Measurements from ENCODE around the gene RGSL1.

Gene RGSL1

DNA sequence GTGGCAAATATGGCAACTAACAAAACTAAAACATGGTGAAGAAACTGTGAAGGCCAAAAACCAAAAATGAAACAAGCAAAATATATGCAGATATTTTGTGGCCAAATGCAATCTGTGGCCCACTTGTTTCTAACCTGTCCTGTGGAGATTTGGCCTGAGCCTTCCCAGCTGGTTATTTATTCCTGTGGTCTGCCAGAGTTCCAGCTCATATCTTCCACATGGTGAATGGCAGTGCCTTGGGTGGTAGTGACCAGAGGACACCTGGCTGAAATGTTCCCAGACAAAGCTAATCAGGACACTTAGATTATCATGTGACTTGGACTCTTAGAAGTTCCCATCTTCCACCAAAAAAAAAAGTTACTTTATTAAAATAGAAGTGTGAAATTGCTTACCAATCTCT, 99.4 kb downstream of the RGSL1 start:
- DNase-seq (ENCODE audit: low read depth): no peak

DNA sequence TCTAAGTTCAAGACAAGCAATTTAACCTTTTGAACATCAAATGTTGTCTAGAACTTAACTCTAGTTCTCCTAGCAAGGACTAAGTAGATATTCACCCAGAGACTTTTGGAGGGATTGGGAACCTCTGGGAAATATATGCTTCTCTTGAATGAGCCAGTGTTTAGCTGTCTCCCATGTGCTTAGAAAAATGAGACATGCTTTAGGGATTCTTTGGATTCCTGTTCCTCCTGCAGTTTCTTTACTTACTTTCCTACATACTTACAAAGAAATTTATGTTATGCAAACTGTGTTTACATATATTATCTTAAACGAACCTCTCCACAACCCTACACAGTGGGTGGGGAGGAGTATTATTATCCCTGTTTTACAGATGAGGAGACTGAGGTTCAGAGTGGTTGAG, 99.9 kb downstream of the RGSL1 start:
- no peak for DNase-seq (ENCODE audit: low read depth)

DNA sequence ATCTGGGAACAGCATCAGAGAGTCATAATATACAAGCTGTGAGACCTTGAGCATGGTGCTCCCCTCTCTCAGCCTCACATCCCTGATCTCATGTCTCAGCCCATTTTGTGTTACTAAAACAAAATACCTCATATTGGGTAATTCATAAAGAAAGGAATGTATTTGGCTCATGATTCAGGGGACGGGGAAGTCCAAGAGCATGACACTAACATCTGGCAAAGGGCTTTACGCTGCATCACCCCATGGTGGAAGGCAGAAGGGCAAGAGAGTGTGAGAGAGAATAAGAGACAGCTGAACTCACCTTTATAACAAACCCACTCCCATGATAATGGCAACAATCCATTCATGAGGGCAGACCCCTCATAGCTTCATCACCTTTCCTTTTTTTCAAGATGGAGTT, 102.6 kb downstream of the RGSL1 start:
- no peak for DNase-seq (ENCODE audit: low read depth)

DNA sequence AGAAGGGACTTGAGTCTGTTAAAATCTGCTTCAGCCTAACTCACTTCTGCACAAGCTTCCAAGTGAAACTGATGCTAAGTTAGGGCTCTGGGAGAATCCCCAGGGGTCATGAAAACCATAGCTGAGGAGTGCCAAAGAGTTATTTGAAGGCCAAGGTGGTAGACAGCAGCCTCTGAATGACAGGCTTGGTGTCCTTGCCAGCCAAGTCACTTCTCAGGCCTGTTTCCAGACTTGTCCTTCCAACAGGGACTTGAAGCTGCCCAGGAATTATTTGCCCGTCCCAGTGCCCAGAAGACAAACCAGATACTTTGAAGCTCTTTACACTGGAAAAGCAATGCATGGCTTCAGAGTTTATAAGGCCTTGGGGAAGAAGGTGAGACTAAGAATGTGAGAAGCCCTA, 105.5 kb downstream of the RGSL1 start:
- DNase-seq (ENCODE audit: low read depth): no peak

DNA sequence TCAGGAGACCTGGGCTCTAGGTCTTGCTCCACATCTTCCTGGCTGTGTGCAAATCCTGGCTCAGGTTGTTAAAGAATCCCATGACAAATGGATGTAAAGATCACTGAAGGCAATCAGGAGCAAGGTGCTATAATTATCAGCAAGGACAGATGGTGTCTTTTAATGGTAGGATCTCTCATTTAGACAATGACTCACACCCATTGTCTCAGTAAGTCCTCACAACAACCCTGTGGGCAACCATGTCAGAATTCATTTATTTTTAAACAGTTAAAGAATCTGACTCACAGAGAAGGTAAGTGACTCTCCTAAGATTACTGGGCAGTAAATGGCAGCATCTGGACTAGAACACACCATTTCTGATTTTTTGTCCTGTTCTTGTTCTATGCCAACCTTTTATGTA, 106.3 kb downstream of the RGSL1 start:
- DNase-seq (ENCODE audit: low read depth): no peak

DNA sequence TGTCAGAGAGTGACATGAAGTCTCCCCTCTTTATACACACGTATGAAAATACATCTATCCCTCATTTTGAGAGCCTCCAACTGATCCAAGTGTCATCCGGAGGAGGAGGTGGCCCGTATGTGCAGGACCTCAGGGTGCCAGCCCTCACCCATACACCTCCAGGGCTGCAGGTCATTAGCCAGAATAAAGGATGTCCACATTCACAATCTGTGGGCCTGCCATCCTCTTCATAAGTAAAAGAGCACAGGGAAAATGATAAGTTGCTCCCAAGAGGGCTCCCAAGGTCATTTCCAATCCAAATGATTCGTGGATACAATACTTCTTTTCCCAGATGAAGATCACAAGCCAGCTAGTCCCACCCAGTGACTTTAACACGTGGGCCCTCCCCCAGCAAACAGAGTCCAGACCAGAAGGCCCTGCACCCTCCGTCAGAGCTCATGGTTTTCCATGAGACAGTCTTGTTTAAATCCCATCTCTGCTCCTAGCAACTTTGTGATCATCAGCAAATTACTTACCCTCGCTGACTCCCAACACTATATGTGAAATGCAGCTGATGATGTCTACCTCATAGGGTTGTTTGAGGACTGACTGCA, 110.5 kb downstream of the RGSL1 start:
- DNase-seq (ENCODE audit: low read depth): no peak

DNA sequence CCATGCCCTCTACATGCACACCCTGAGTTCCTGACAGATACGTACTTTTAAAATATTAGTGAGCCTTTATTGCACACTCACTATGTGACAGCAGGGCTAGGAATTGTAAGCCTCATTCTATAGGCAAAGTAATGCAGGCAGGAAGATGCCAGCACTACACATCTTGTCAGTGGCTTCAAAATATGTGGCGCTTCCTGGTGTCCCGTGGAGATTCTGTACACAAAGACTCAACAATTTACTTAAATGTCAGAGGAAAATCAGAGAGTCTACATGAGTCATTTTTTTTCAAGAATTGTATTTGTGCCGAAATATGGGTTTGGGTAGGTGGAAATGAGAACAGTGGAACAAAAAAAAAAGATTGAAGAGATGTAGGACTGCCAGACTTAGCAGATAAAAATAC, 111.5 kb downstream of the RGSL1 start:
- no peak for DNase-seq (ENCODE audit: low read depth)

DNA sequence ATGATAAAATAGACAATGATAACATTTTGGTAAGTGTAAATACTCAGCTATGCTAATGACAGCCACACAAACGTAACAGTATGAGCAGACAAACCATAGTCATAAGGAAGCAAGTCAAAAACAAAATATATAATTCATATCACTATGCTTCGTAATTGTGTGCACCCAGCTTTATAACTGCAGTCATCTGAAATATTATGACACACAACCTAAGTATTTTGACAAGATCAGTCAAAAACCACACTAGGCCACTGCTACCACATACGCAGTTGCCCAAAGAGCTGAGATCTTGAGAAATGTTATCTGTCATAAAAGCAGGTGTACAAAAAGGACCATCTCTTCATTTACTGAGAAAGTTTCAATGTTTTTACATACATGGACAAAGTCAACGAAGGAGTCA, 113.1 kb downstream of the RGSL1 start:
- no peak for DNase-seq (ENCODE audit: low read depth)

DNA sequence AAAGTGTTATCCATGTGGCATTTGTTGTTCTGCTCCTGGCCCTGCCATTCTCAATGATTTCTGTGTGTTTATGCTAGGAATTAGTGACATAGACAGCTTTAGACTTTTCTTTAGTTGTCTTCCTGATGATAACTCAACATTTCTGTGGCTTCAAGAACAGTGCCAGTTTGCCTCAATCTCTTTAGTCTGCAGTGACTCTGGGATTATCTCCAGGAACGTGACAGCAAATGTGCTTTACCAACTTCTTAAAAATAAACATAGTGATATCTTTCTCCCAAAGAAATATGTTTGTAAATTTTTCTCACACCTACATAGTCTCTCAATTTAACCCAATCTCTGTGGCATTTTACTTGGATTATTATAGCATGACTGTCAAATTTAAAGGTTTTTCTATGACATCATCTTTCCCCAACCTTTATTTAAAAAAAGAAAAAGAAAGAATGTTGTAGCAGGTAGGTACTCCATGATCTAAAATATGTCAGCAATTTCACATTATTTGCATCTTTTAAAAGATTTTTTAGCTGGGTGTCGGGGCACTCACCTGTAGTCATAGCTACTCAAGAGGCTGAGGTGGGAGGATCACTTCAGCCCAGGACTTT, 114.6 kb downstream of the RGSL1 start:
- no peak for DNase-seq (ENCODE audit: low read depth)

DNA sequence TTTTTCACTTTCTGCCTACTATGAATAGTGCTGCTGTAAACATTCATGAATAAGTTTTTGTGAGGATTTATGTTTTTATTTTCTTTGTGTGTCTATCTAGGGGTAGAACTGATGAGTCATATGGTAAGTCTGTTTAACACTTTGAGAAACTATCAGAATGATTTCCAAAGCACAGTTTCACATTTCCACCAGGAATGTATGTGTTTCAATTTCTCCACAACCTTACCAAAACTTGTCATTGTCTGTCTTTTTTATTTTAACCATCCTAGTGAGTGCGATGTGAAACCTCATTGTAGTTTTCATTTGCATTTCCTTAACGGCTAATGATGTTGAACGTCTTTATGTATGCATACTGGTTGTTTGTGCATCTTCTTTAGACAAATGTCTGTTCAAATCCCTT, 115.6 kb downstream of the RGSL1 start:
- DNase-seq (ENCODE audit: low read depth): no peak

DNA sequence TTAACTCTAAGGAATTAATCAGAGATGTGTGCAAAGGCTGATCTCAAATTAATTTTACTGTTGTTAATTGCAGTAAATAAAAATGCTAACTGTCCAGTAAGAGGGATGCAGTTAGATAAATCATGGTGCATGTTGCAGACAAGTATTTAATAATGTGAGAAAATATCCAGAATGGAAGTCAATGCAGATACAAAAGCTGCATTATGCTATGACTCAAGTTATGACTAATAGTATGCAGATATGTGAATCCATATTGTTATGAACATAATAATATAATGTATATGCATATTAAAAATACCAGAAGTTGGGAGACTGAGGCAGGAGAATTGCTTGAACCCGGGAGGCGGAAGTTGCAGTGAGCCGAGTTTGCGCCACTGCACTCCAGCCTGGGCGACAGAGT, 117.7 kb downstream of the RGSL1 start:
- no peak for DNase-seq (ENCODE audit: low read depth)

DNA sequence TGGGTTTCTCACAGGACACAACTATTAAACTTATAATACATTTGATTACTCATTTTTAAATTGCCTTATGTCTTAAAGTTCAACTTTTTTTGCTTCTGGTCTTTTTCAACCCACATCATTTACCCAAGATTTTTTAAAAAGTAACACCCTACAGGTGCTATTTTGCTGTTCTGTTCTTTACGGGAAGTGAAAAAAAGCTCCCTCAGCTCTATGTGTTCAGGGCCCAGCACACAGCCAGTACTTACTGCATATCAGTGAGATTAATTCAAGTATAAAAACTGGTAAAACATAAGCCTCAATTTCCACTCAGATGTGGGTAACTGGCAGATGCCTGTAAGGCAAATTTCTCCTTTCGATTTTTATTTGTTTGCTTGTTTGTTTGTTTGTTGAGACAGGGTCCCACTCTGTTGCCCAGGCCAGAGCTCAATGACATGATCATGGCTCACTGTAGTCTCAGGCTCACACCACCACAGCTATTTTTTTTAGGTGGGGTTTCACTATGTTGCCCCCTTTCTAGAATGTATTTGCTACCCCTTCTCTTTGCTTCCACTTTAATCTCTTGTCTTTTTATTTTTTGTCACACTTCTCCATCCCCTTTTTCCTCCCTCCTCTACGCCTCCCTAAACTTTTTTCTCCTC, 118.8 kb downstream of the RGSL1 start:
- no peak for DNase-seq (ENCODE audit: low read depth)

DNA sequence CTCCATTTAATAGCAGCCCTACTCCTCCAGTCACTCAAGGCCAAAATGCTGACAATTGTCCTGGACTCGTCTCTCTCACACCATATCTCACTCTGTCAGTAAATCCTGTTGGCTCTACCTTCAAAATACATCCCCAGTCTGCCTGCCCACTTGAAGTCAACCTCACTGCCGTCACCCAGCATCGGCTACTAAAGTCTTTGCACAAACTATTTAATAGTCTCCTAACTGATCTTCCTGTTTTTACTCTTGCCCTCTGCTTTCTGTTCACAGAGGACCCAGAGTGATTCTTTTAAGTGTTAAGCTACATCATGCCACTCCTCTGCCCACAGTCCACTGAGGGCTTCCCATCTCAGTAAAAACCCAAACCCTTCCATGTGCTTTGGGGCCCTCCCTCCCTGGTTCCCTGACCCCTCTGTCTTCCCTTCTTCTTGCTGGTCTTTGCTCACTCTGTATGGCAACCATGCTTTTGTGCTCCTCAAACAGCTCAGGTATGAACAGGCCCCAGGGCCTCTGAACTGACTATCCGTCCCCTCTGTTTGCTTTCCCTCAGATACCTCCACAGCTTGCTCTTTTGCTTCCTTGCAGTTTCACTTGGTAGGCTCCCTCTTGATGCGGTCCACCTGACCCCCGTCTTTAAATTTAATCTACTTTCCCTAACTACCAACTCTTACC, 120.1 kb downstream of the RGSL1 start:
- no peak for DNase-seq (ENCODE audit: low read depth)

DNA sequence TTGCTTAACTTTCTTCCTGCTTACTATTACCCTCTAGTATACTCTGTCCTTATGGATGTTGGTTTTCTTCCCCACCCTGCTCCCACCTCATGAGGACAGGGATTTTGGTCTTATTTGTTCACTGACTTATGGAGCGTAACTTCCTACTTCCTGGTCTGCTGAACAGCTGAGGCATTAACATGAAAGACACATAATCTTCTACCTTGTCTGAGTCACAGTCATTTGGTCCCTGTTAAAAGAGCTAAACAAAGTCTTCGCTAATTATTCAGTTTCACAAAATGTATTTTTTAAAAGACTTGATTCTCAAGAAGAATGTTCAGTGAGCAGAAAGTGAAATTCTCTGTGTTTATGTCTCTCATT, 120.6 kb downstream of the RGSL1 start:
- DNase-seq (ENCODE audit: low read depth): no peak

DNA sequence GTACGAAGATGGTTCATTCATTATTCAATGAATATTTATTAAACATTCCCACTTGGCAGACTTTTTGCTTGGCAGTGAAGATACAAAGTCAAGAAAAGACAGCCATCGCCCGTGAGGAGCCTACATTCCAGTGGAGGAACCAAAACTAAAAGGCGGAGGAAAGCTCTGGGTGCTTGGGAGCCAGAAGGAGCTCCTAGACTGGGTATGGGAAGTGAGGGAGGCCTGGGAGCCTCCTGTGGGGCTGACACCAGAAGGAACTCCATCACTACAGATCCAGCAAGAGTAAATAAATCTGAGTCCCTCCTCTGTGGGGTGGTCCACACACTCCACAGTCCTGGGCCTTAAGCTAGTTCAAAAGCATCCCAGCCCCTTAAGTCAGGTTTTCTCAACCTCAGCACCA, 124.2 kb downstream of the RGSL1 start:
- DNase-seq (ENCODE audit: low read depth): no peak

DNA sequence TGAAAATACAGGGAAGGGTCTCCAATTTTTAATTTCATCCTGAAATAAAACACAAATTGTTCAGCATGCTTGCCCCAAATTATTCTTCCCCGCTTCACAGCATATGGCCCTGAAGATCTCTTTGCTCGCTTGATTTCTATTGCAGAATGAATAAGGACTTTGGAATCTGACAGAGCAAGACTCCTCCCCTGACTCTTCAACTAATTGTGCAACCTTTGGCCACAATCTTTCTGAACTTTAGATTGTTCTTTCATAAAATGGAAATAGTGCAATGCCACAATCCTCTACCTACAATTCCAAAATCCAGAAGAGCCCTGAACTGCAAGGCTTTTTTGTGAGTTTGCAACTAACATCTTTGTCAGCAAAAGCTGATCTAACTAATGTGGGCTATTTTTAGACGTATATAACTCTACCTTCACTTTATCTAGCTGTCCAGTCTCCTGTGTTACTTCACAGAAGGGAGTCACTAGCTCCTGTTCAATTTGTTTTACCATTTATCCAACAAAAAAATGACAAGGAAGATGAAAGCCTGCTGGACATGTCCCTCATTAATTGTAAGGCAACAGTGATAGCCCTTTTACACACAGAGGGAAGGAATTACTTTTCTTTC, 125.7 kb downstream of the RGSL1 start:
- no peak for DNase-seq (ENCODE audit: low read depth)

DNA sequence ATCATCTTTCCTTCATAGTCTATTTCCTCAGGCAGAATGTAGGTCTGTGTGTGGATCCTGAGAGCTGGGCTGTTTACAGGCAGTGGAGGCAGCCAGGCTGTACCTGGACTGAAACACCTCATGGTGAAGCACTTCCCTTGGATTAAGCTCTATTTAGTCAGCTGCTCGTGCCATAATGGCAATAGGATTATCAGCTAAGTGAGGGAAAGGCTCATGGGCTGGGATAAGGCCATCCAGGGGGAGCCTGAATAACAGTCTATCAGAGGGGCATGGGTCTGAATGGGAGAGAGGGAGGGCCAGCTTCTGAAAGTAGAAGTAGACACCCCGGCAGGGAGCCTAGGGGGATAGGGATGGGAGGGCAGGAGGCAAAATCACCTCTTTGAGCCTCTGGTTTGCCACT, 130.8 kb downstream of the RGSL1 start:
- DNase-seq (ENCODE audit: low read depth): no peak

DNA sequence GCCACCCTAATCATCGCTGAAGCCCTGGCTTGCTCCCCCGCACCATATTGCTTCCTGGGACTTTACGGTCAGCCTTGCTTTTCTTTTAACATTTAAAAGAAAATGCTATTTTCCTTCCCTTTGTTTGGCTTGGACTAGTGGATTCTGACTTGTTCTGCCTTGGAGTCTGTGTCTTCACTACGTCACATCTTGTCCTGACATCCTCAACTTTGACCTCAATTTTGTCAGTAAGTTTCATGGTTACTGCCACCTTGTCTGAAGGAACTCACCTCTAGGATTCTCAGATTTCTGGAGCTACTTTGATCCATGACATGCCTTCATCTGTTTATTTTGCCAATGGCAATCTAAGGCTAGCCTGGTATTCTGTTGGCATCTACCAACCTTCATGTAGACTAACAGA, 134.8 kb downstream of the RGSL1 start:
- DNase-seq (ENCODE audit: low read depth): no peak

DNA sequence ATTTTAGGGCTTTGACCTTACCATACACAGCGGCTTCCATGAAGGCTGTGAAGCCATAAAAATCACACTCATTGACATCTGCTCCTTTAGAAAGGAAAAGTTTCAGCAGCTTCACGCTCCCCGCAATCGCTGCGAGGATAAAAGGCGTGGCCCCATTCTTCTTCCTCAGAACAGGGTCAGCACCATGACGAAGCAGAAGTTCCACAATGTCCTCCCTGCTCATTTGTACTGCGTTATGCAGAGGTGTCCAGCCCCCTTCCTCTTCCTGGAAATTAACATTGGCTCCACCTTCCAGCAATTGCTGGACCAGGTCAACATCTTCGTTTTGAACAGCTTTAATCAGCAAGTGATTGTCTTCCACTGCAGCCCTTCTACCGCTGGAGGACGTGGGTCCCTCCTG, 136.4 kb downstream of the RGSL1 start:
- DNase-seq (ENCODE audit: low read depth): no peak

DNA sequence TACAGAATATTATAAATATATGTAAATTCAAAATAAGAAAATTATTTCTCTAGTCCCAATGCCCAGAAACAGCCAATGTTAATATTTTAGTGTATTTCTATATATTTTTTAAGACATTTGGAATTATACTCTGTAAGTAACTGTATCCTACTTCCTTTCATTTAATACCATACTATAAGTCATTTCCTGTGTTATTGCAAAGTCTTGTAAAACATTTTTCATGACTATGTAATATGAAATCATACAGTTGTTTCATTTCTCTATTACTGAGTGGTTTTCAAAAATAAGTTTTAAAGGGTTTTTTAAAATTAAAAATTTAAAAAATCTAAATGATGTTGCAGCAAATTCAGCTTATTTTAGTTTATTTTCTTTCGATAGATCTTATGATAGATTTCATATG, 137.1 kb downstream of the RGSL1 start:
- no peak for DNase-seq (ENCODE audit: low read depth)

DNA sequence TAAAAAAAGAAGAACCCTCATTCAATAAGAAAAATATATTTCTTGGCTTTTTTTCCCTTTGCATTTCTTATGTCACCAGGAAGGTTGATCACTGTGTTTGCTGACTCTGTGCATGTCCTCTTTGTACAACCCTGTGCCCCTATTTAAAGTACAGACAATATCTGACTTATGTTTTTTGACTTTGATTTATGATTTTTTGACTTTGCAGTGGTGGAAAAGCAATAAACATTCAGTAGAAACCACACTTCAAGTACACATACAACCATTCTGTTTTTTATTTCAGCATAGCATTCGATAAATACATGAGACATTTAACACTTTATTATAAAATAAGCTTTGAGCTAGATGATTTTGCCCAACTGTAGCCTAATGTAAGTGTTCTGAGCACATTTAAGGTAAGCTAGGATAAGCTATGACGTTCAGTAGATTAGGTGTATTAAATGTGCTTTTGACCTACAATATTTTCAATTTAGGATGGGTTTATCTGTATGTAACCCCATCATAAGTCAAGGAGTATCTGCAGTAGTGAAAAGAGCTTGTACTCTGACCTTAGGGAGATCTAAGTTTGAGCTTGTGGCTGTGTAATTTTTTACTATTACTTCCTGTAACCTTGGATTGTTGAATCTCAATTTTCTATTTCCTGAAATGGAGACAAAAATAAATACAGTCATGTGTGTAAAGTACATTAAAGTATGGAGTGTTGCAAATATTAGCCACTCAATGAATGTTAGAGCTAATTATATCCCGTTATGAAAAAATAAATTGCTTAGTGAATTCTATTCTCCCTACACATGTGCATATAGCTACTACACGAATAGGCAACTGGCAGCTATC, 137.9 kb downstream of the RGSL1 start:
- DNase-seq (ENCODE audit: low read depth): no peak
